SU-DHL-6 (cell line): Measurements from ENCODE around the gene RAB14.
A peak's percentile ranks its signal among the peaks of the same experiment; 100 is the strongest.

Experiments used
- H2AFZ ChIP-seq: fragments of 200-600 bp; sonication (generic); 2 replicates; pipeline ENCODE4 v1.6.1; 2014; ENCODE audit warnings: low read depth, mild to moderate bottlenecking, moderate library complexity, mixed read lengths, antibody characterized with exemption, low read length; ENCODE audit not compliant: severe bottlenecking
- H3F3A ChIP-seq: fragments of 200-600 bp; shearing (Covaris generic); 2 replicates; pipeline ENCODE4 v1.6.0; 2016; ENCODE audit warnings: antibody characterized with exemption, mild to moderate bottlenecking; ENCODE audit not compliant: insufficient read depth
- H3K27ac ChIP-seq: fragments of 200-600 bp; sonication (generic); 2 replicates; pipeline ENCODE4 v1.5.1; 2016; ENCODE audit warnings: low read depth, mild to moderate bottlenecking, low read length, moderate library complexity, mixed read lengths
- H3K27me3 ChIP-seq: fragments of 200-600 bp; sonication (generic), shearing (Covaris generic); 2 replicates; pipeline ENCODE4 v1.6.0; 2014; ENCODE audit warnings: mild to moderate bottlenecking, low read length
- H3K36me3 ChIP-seq: fragments of 200-600 bp; sonication (generic); 2 replicates; pipeline ENCODE4 v1.6.1; 2014; ENCODE audit warnings: mild to moderate bottlenecking, low read length, mixed read lengths
- H3K4me2 ChIP-seq: fragments of 300-600, 200-600 bp; shearing (Covaris generic), sonication (generic); 2 replicates; pipeline ENCODE4 v1.6.0; 2014; ENCODE audit warnings: low read length, low read depth, mild to moderate bottlenecking; ENCODE audit not compliant: poor library complexity, severe bottlenecking
- H3K4me3 ChIP-seq: fragments of 200-600 bp; sonication (generic); 2 replicates; pipeline ENCODE4 v1.5.1; 2014; ENCODE audit warnings: antibody characterized with exemption, low read length, mild to moderate bottlenecking, mixed read lengths; ENCODE audit not compliant: insufficient read depth, poor library complexity, severe bottlenecking
- H3K79me2 ChIP-seq: fragments of 200-600 bp; sonication (generic); 2 replicates; pipeline ENCODE4 v1.6.1; 2014; ENCODE audit warnings: mild to moderate bottlenecking, low read length, moderate library complexity; ENCODE audit not compliant: insufficient read depth
- H3K9ac ChIP-seq: fragments of 200-600 bp; sonication (generic); 2 replicates; pipeline ENCODE4 v1.7.0; 2014; ENCODE audit warnings: mild to moderate bottlenecking, low read length
- H3K9me2 ChIP-seq: fragments of 200-600 bp; sonication (generic); replicated peaks from 2 replicates; pipeline ENCODE4 v1.6.1; 2014; ENCODE audit warnings: low read length; ENCODE audit not compliant: insufficient read depth
- H3K9me3 ChIP-seq: fragments of 200-600 bp; sonication (generic); 2 replicates; pipeline ENCODE4 v1.6.1; 2014; ENCODE audit warnings: low read length, mixed read lengths; ENCODE audit not compliant: insufficient read depth
- H4K20me1 ChIP-seq: fragments of 200-600 bp; sonication (generic); 2 replicates; pipeline ENCODE4 v1.6.1; 2014; ENCODE audit warnings: low read depth, mild to moderate bottlenecking, antibody characterized with exemption, low read length, moderate library complexity, mixed read lengths
- CTCF ChIP-seq: fragments of 200-600 bp; sonication (generic); IDR thresholded peaks from one replicate; pipeline ENCODE4 v1.5.1; 2017; ENCODE audit warnings: antibody characterized with exemption, mild to moderate bottlenecking, low read length, moderate library complexity; ENCODE audit not compliant: insufficient read depth, poor library complexity, severe bottlenecking
- EZH2phosphoT487 ChIP-seq: fragments of 200-600 bp; sonication (generic), shearing (Covaris generic); conservative IDR thresholded peaks from 2 replicates; pipeline ENCODE4 v1.6.1; 2018; ENCODE audit warnings: mild to moderate bottlenecking, antibody characterized with exemption, low read length, moderate library complexity, mixed read lengths

The RAB14 gene

GRCh38 chr9:121198512-121199042 lies 3.1 kb downstream of the RAB14 start:
- Histone ChIP-seq H2AFZ (no peak overlapping the region), H3K36me3 (0 out of 2 replicates have a peak, but pooled peaks cover 3% of the 10 kb centered on the region), H3K79me2 (peaks cover 86% of the 10 kb centered on the region), H3K9me3 (no peaks in the 10 kb centered on the region), H4K20me1 (peaks cover 68% of the 10 kb centered on the region), H3K4me3 (peak overlapping the region; percentile 71), H3F3A (peaks cover 30% of the 10 kb centered on the region; the same call in 1 of the 2 replicates), H3K9me2 (no peaks in the 10 kb centered on the region), H3K9ac (peak overlapping the region; percentile 97), H3K27me3 (no peaks in the 10 kb centered on the region), H3K27ac (no peak overlapping the region), H3K4me2 (peak overlapping the region; percentile 94)
- TF ChIP-seq EZH2phosphoT487, result no peak
- TF ChIP-seq CTCF, result no peak

- Histone ChIP-seq H3K4me3 (no peak overlapping the region), H3K27ac (peak overlapping the region; percentile 12; the same call in 1 of the 2 replicates), H3F3A (peaks cover 38% of the 10 kb centered on the region; the same call in 1 of the 2 replicates), H3K79me2 (peaks cover 96% of the 10 kb centered on the region), H3K36me3 (peaks cover 5% of the 10 kb centered on the region; the same call in 1 of the 2 replicates), H3K9me3 (no peaks in the 10 kb centered on the region), H4K20me1 (peaks cover 80% of the 10 kb centered on the region), H3K9ac (no peak overlapping the region), H3K27me3 (no peaks in the 10 kb centered on the region), H3K4me2 (peak overlapping the region; percentile 94), H3K9me2 (no peaks in the 10 kb centered on the region), H2AFZ (no peak overlapping the region)
- TF ChIP-seq EZH2phosphoT487 (no peak), CTCF (no peak)
These were observed 4.5 kb downstream of the RAB14 start for GRCh38 chr9:121197132-121197531.

DNA sequence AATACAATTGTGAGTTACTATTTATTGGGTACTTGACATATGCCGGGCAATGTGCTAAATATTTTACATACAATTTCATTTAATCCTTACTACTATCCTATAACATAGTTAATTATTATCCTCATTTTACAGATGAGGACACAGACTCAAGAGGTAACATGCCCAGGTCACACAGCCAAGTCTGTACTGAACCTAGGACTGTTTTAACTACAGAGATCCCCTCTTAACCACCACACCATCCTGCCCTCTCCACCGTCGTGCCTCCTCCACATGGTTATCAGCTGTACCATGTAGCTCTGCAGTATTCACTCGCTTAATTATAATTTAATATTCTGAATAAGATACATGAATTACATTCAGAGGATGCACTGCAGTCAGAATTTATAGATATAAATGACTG lies 5.3 kb downstream of the RAB14 start:
- no peak for TF ChIP-seq CTCF
- no peak for TF ChIP-seq EZH2phosphoT487
- H3K9me3 ChIP-seq, result no peaks in the 10 kb centered on the region
- no peak overlapping the region for H3K9ac ChIP-seq
- H3K79me2 ChIP-seq, result peaks cover 100% of the 10 kb centered on the region
- peak overlapping the region; percentile 94 for H3K4me2 ChIP-seq
- H3K27me3 ChIP-seq, result no peaks in the 10 kb centered on the region
- H3K9me2 ChIP-seq, result no peaks in the 10 kb centered on the region
- H4K20me1 ChIP-seq, result peaks cover 87% of the 10 kb centered on the region
- peaks cover 11% of the 10 kb centered on the region; the same call in 1 of the 2 replicates for H3K36me3 ChIP-seq
- peaks cover 45% of the 10 kb centered on the region; the same call in 1 of the 2 replicates for H3F3A ChIP-seq
- H2AFZ ChIP-seq, result no peak overlapping the region
- peak overlapping the region; percentile 12; the same call in 1 of the 2 replicates for H3K27ac ChIP-seq
- peak overlapping the region; percentile 9 for H3K4me3 ChIP-seq
